Activated naive CD4-positive, alpha-beta T cell treated with anti-CD3 and anti-CD28 coated beads, Interleukin-2, amount 10 ng/mL, durations not matched to agents 7 days and 5 days (primary cell): ENCODE data around the gene MINDY3.
"Not testable (repeated sequence)": the region's sequence is repeated elsewhere in the genome, so short reads cannot be mapped to it uniquely, and the experiment has no call there.

Experiments used
- CTCF ChIA-PET: fragments of 350-600 bp; sonication (Branson Sonifier 250); formaldehyde crosslinking; loops from one replicate; lab custom pipeline; 2021; ENCODE audit warnings: antibody characterized with exemption; lab: Charles Lee
- DNase-seq: peaks from one replicate; pipeline ENCODE4 v3.0.0-alpha.2; 2020
- H3K27ac Mint-ChIP-seq: one replicate; pipeline ENCODE4 v1.8.0; 2021; ENCODE audit warnings: mild to moderate bottlenecking, moderate library complexity, mixed read lengths
- H3K27me3 Mint-ChIP-seq: one replicate; pipeline ENCODE4 v1.8.0; 2021; ENCODE audit warnings: mild to moderate bottlenecking, mixed read lengths
- H3K36me3 Mint-ChIP-seq: one replicate; pipeline ENCODE4 v1.8.0; 2021; ENCODE audit warnings: mixed read lengths
- H3K4me1 Mint-ChIP-seq: one replicate; pipeline ENCODE4 v1.8.0; 2021; ENCODE audit warnings: mixed read lengths
- H3K4me3 Mint-ChIP-seq: one replicate; pipeline ENCODE4 v1.8.0; 2021; ENCODE audit warnings: mild to moderate bottlenecking, moderate library complexity, mixed read lengths
- H3K9me3 Mint-ChIP-seq: one replicate; pipeline ENCODE4 v1.8.0; 2021; ENCODE audit warnings: mixed read lengths

MINDY3 gene

GRCh38 chr10:15789793-15790525 is 70.3 kb downstream of the MINDY3 start:
- DNase-seq: no peak
- peaks cover 27% of the 10 kb centered on the region for H3K36me3 Mint-ChIP-seq
- no peaks in the 10 kb centered on the region for H3K4me1 Mint-ChIP-seq
- H3K9me3 Mint-ChIP-seq: no peaks in the 10 kb centered on the region
- no peak overlapping the region for H3K4me3 Mint-ChIP-seq
- no peak overlapping the region for H3K27ac Mint-ChIP-seq
- H3K27me3 Mint-ChIP-seq: no peaks in the 10 kb centered on the region
- CTCF ChIA-PET: interaction anchor here (1.6 kb wide), 1 partner anchor 9 kb away, joined by 4 read pairs; no protein-coding TSS in a partner anchor

DNA sequence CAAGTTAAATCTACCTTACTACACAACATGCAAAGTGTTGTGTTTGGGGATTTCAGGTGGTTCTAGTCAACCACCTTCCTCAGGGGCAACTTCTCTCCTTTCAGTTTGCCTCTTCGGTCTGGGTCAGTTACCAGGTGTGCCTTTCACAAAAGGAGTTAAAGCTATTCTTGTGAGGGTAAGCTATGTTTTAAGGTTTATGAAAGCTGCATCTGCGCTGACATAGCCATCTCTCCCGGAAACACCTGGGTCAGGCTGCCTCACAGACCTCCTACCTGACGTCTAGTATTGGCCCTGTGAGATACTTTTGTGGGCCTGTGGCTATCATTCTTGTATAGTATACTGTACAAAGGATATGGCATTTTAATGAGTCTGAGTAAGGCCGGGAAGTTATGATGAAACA is 72.9 kb downstream of the MINDY3 start:
- H3K27me3 Mint-ChIP-seq: no peaks in the 10 kb centered on the region
- DNase-seq: no peak
- CTCF ChIA-PET: no interaction called here
- no peak overlapping the region for H3K27ac Mint-ChIP-seq
- no peaks in the 10 kb centered on the region for H3K4me1 Mint-ChIP-seq
- no peak overlapping the region for H3K4me3 Mint-ChIP-seq
- peaks cover 38% of the 10 kb centered on the region for H3K36me3 Mint-ChIP-seq
- no peaks in the 10 kb centered on the region for H3K9me3 Mint-ChIP-seq

- H3K4me1 Mint-ChIP-seq: no peaks in the 10 kb centered on the region
- H3K36me3 Mint-ChIP-seq: peaks cover 41% of the 10 kb centered on the region
- no peaks in the 10 kb centered on the region for H3K27me3 Mint-ChIP-seq
- H3K4me3 Mint-ChIP-seq: no peak overlapping the region
- CTCF ChIA-PET: interaction anchor here (0.6 kb wide), 1 partner anchor 86 kb away, joined by 3 read pairs; no protein-coding TSS in a partner anchor
- no peaks in the 10 kb centered on the region for H3K9me3 Mint-ChIP-seq
- no peak overlapping the region for H3K27ac Mint-ChIP-seq
- no peak for DNase-seq
Observed at GRCh38 chr10:15784662-15785300, 75.5 kb downstream of the MINDY3 start.

GRCh38 chr10:15783941-15784636 is 76.2 kb downstream of the MINDY3 start:
- Mint-ChIP-seq H3K27ac (no peak overlapping the region), H3K9me3 (no peaks in the 10 kb centered on the region), H3K4me3 (no peak overlapping the region), H3K36me3 (peaks cover 44% of the 10 kb centered on the region), H3K4me1 (no peaks in the 10 kb centered on the region), H3K27me3 (no peaks in the 10 kb centered on the region)
- no peak for DNase-seq
- CTCF ChIA-PET: interaction anchor here (0.6 kb wide), 1 partner anchor 86 kb away, joined by 3 read pairs; no protein-coding TSS in a partner anchor

GRCh38 chr10:15782851-15783250 is 77.5 kb downstream of the MINDY3 start:
- H3K36me3 Mint-ChIP-seq: peaks cover 48% of the 10 kb centered on the region
- no peak overlapping the region for H3K27ac Mint-ChIP-seq
- no peak for DNase-seq
- H3K27me3 Mint-ChIP-seq: no peaks in the 10 kb centered on the region
- no peaks in the 10 kb centered on the region for H3K4me1 Mint-ChIP-seq
- CTCF ChIA-PET: no interaction called here
- H3K4me3 Mint-ChIP-seq: no peak overlapping the region
- H3K9me3 Mint-ChIP-seq: no peaks in the 10 kb centered on the region

DNA sequence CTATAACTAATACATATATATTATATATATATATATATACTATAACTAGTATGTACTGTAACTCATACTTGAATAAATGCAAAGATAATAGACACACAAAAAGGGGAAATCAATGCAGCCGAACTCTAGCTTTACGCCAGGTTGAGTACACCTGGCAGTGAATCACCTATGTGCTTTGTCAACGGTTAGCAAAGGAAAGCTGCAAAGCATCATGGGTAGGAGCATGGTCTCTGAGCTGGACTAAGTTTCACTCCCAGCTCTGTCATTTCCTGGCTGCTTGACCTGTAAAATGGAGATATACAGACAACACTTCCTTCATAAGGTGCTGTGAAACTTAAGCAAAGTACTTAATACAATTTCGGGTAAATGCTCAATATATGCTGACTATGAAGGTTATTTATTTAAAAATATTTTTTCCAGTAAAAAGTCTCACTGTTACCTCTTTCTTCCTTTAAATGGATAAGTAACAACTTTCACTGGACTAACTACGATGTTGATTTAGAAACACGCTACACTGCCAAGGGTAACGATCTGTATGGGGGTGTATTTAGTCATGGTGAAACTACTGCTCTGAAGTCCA is 78.8 kb downstream of the MINDY3 start:
- H3K4me3 Mint-ChIP-seq: no peak overlapping the region
- DNase-seq: no peak
- peaks cover 2% of the 10 kb centered on the region for H3K9me3 Mint-ChIP-seq
- H3K27me3 Mint-ChIP-seq: no peaks in the 10 kb centered on the region
- H3K27ac Mint-ChIP-seq: no peak overlapping the region
- no peaks in the 10 kb centered on the region for H3K4me1 Mint-ChIP-seq
- CTCF ChIA-PET: interaction anchor here (1.6 kb wide), 1 partner anchor 9 kb away, joined by 4 read pairs; no protein-coding TSS in a partner anchor
- peaks cover 52% of the 10 kb centered on the region for H3K36me3 Mint-ChIP-seq

GRCh38 chr10:15780353-15781135 is 79.8 kb downstream of the MINDY3 start:
- H3K27ac Mint-ChIP-seq: no peak overlapping the region
- H3K27me3 Mint-ChIP-seq: no peaks in the 10 kb centered on the region
- H3K4me1 Mint-ChIP-seq: no peaks in the 10 kb centered on the region
- no peak overlapping the region for H3K4me3 Mint-ChIP-seq
- H3K36me3 Mint-ChIP-seq: peaks cover 54% of the 10 kb centered on the region
- CTCF ChIA-PET: interaction anchor here (1.6 kb wide), 1 partner anchor 9 kb away, joined by 4 read pairs; no protein-coding TSS in a partner anchor
- H3K9me3 Mint-ChIP-seq: peaks cover 2% of the 10 kb centered on the region
- no peak for DNase-seq

DNA sequence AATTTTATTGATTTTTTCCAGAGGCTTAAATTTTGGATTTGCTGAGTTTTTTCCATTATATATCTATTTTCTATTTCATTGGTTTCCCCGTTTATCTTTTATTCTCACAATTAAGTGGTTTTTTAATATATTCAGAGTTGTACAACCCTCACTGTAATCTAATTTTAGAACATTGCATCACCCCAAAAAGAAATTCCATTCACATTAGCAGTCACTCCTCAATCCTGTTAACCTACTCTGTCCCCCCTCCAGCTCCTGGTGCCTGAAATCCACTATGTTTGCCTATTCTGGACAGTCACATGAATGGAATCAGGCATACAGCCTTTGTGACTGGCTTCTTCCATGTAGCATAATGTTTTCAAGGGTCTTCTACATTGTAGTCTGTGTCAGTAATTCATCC is 84.8 kb downstream of the MINDY3 start:
- no peak for DNase-seq
- CTCF ChIA-PET: no interaction called here
- Mint-ChIP-seq H3K4me3 (no peak overlapping the region), H3K36me3 (peaks cover 40% of the 10 kb centered on the region), H3K4me1 (no peaks in the 10 kb centered on the region), H3K27ac (no peak overlapping the region), H3K27me3 (no peaks in the 10 kb centered on the region), H3K9me3 (peaks cover 2% of the 10 kb centered on the region)

- CTCF ChIA-PET, H3K27me3 Mint-ChIP-seq, H3K9me3 Mint-ChIP-seq, DNase-seq, H3K27ac Mint-ChIP-seq, H3K4me3 Mint-ChIP-seq, H3K4me1 Mint-ChIP-seq: not testable (repeated sequence)
- peaks cover 41% of the 10 kb centered on the region for H3K36me3 Mint-ChIP-seq
Observed at GRCh38 chr10:15774534-15774933, 85.8 kb downstream of the MINDY3 start.

GRCh38 chr10:15764892-15765454 is 95.3 kb downstream of the MINDY3 start:
- Mint-ChIP-seq H3K4me3 (no peak overlapping the region), H3K36me3 (peaks cover 5% of the 10 kb centered on the region), H3K27ac (no peak overlapping the region), H3K27me3 (no peaks in the 10 kb centered on the region), H3K9me3 (no peaks in the 10 kb centered on the region), H3K4me1 (no peaks in the 10 kb centered on the region)
- DNase-seq: no peak
- CTCF ChIA-PET: no interaction called here

- no peak overlapping the region for H3K27ac Mint-ChIP-seq
- no peaks in the 10 kb centered on the region for H3K4me1 Mint-ChIP-seq
- H3K9me3 Mint-ChIP-seq: no peaks in the 10 kb centered on the region
- DNase-seq: no peak
- no peaks in the 10 kb centered on the region for H3K36me3 Mint-ChIP-seq
- no peak overlapping the region for H3K4me3 Mint-ChIP-seq
- CTCF ChIA-PET: interaction anchor here (0.6 kb wide), 1 partner anchor 15 kb away, joined by 3 read pairs; no protein-coding TSS in a partner anchor
- no peaks in the 10 kb centered on the region for H3K27me3 Mint-ChIP-seq
Observed at GRCh38 chr10:15763006-15763405, 97.3 kb downstream of the MINDY3 start.

- CTCF ChIA-PET: interaction anchor here (0.6 kb wide), 1 partner anchor 15 kb away, joined by 3 read pairs; no protein-coding TSS in a partner anchor
- not testable (repeated sequence) for H3K4me1 Mint-ChIP-seq
Observed at GRCh38 chr10:15762239-15762638, 98.1 kb downstream of the MINDY3 start.

GRCh38 chr10:15761224-15761623 is 99.1 kb downstream of the MINDY3 start:
- H3K27ac Mint-ChIP-seq, H3K27me3 Mint-ChIP-seq, H3K4me3 Mint-ChIP-seq, H3K36me3 Mint-ChIP-seq, H3K9me3 Mint-ChIP-seq, H3K4me1 Mint-ChIP-seq, DNase-seq, CTCF ChIA-PET: not testable (repeated sequence)

More at GRCh38 chr10:15762239-15762638, 98.1 kb downstream of the MINDY3 start:
- H3K4me3 Mint-ChIP-seq, H3K36me3 Mint-ChIP-seq, H3K27ac Mint-ChIP-seq, DNase-seq, H3K27me3 Mint-ChIP-seq, H3K9me3 Mint-ChIP-seq: not testable (repeated sequence)
